Thymus (tissue), 11 donors: ENCODE data around the gene GDF7. TPM values are rescaled to one million over a fixed set of nuclear protein-coding genes. Genes with fewer than 3 reads are reported as not detected.

ENCODE experiments used
- DNase-seq, 9 donors: peaks; one replicate each; pipeline ENCODE4 v3.0.0-alpha.2; 2013; ENCODE audit warnings: low spot score in 9 of 9, low read depth in 6 of 9, missing footprints in 1 of 9
- H3K27ac ChIP-seq, 2 donors: one replicate each; pipeline ENCODE4 v1.5.1; 2013; ENCODE audit warnings: control low read depth in 1 of 2, low read depth in 1 of 2, low read length in 1 of 2, mild to moderate bottlenecking in 1 of 2, moderate library complexity in 1 of 2
- H3K27me3 ChIP-seq, 2 donors: one replicate each; pipeline ENCODE4 v1.5.1; 2013; ENCODE audit warnings: low read length in 1 of 2; ENCODE audit not compliant: control insufficient read depth in 2 of 2, insufficient read depth in 1 of 2
- H3K36me3 ChIP-seq, 2 donors: one replicate each; pipeline ENCODE4 v1.5.1; 2013; ENCODE audit warnings: low read length in 1 of 2, mild to moderate bottlenecking in 1 of 2, moderate library complexity in 1 of 2; ENCODE audit not compliant: control insufficient read depth in 2 of 2, insufficient read depth in 2 of 2
- H3K4me1 ChIP-seq, 2 donors: one replicate each; pipeline ENCODE4 v1.5.1; 2013; ENCODE audit warnings: low read length in 2 of 2; ENCODE audit not compliant: control insufficient read depth in 2 of 2, insufficient read depth in 2 of 2
- H3K4me3 ChIP-seq, 2 donors: one replicate each; pipeline ENCODE4 v1.5.1; 2013; ENCODE audit warnings: low read length in 2 of 2, control low read depth in 1 of 2, mild to moderate bottlenecking in 1 of 2
- H3K9me3 ChIP-seq, 2 donors: one replicate each; pipeline ENCODE4 v1.5.1; 2013; ENCODE audit warnings: low read length in 1 of 2, mild to moderate bottlenecking in 1 of 2; ENCODE audit not compliant: control insufficient read depth in 2 of 2, insufficient read depth in 1 of 2
- WGBS: extraction: QIAGEN DNeasy Blood & Tissue Kit; methylation state at CpG from one replicate; pipeline ENCODE4 v1.1.7; 2013; 5-methylcytosine and 5-hydroxymethylcytosine counted together
- polyA plus RNA-seq: library from polyadenylated mRNA; stranded (reverse); fragments of 200-250 nt; gene quantifications from one replicate; pipeline ENCODE4 v1.2.3, GENCODE V29; 2013
- total RNA-seq: library from RNA; stranded (reverse); fragments of 120-200 nt; gene quantifications from one replicate; pipeline ENCODE4 v1.2.4, GENCODE V29; 2013
- donor health status: healthy.

GDF7 gene
- total and polyA plus RNA-seq, 2 donors, result 0.09 to 0.34 TPM

DNA sequence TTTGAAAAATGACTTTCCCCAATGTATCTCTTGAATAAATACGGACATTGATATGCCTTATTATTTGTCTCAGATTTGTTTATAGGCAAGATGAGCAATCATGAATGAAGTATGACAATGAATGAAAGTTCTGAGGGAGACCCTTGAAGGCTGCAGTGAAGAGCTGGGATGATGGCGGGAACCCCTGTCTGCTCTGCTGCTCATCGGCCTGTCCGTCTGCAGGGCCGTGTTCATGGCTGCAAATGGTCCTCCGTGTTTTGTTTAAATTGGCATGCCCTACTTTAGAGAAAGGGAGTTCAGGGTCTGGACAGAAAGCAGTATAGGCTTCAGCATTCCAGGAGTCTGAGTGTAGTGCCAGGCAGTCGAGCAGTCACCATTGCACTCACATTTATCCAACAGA is 14.8 kb upstream of the GDF7 start:
- DNase-seq, result no peak
- Histone ChIP-seq H3K4me3 (no peak overlapping the region), H3K27me3 (peaks cover 0 to 22% of the 10 kb centered on the region in 2 donors), H3K36me3 (no peaks in the 10 kb centered on the region), H3K27ac (no peak overlapping the region), H3K4me1 (peaks cover 9 to 16% of the 10 kb centered on the region in 2 donors), H3K9me3 (no peaks in the 10 kb centered on the region)
- WGBS, result 97% methylated on average over 7 of the region's 7 CpGs

DNA sequence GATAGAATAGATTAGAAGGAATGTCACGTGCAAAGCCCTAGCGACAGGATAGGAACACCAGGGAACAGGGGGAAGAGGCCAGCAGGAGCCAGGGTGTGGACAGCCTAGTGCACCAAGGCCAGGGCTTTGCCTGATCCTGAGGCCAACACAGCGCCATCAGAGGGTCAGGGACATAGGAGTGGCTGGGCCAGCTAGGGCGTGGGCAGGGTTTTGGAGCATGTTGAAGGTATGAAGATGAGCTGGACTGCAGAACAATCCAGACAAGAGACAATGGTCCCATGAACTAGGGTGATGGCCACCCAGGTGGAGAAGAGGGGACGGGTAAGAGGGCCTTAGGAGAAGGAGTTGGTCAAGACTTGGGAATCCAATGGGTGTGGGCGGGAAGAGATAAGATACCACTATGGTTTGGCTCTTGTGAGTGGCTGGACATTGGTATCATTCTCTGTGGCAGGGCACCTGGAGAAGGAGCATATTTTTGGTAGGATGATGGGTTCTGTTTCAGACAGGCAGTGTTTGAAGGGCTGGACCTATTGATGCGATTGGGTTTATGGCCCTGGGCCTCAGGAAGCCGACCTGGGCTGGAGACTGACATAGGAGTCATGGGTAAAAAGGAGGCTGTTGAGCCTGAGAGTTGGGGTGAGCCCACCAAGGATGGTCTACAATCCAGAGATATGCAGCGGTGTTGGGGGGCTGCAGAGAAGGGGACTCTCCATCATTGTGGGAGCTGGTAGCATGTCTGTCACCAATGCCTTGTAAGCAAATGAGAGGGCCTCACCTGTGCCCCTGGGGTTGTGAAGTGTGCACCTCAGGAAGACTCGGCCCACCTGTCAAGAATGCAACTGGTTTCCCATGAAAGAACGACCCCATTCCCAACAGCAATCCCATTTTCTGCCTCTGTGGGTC is 14.0 kb upstream of the GDF7 start:
- H3K27me3 ChIP-seq, result peaks cover 0 to 28% of the 10 kb centered on the region in 2 donors
- H3K4me1 ChIP-seq, result peaks cover 9 to 16% of the 10 kb centered on the region in 2 donors
- H3K9me3 ChIP-seq, result no peaks in the 10 kb centered on the region
- no peak overlapping the region for H3K4me3 ChIP-seq
- no peaks in the 10 kb centered on the region for H3K36me3 ChIP-seq
- H3K27ac ChIP-seq, result no peak overlapping the region
- DNase-seq, result no peak
- 97% methylated on average over 11 of the region's 11 CpGs for WGBS

DNA sequence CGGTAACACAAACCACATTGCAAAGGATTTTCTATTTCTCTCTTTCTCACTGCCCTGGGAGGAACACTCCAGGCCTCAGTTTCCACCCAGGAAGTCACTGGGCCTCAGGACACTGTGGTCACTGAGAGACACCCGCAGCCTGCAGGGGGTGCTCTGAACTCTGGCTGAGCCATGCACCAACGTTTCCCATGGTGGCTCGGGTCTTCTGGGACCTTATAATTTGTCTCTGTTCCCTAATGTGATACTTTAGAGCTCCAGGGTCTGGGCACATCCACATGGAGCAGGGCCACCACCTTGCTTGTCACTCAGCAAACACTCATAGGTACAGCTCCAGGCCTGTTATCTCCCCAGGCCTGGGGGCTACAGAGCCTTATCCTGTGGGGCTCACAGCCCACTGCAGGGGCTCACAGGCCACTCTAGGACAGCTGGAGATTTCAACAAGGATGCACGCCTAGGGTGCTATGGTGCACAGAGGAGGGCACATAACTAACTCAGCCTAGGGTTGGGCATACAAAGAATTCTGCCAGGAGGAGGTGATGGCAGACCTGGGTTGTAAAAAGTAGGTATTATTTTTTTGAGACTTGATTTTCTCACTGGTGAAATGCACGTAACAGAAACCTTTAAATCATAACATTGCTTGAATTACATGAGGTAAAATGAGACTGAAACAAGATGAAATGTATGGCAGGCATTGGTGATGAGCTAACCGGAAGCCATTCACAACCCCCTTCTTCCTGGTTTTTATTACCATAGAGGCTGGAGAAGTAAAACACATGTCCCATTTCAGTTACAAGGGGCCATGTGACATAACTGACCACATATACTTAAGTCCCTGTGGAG is 13.0 kb upstream of the GDF7 start:
- 95% methylated on average over 7 of the region's 7 CpGs for WGBS
- no peaks in the 10 kb centered on the region for H3K36me3 ChIP-seq
- peaks cover 0 to 28% of the 10 kb centered on the region in 2 donors for H3K27me3 ChIP-seq
- DNase-seq, result no peak
- no peak overlapping the region for H3K27ac ChIP-seq
- no peak overlapping the region for H3K4me3 ChIP-seq
- H3K4me1 ChIP-seq, result peaks cover 9 to 16% of the 10 kb centered on the region in 2 donors
- no peaks in the 10 kb centered on the region for H3K9me3 ChIP-seq

DNA sequence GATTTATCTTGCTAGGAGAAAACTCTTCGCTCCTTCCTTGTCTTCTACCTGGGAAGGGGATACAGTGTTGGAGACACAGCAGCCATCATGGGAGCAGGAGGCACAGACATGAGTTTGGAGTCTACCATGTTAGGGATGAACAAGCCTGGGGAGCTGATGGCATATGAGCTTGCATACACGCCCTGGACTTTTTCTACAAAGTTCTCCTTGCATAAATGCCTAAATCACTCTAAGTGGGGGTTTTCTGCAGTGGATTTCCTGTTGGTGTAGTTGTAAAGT is 12.5 kb upstream of the GDF7 start:
- Histone ChIP-seq H3K27me3 (peaks cover 0 to 29% of the 10 kb centered on the region in 2 donors), H3K9me3 (no peaks in the 10 kb centered on the region), H3K4me1 (peaks cover 9 to 16% of the 10 kb centered on the region in 2 donors), H3K4me3 (no peak overlapping the region), H3K36me3 (no peaks in the 10 kb centered on the region), H3K27ac (no peak overlapping the region)
- 97% methylated on average over 2 of the region's 2 CpGs for WGBS
- DNase-seq, result no peak

DNA sequence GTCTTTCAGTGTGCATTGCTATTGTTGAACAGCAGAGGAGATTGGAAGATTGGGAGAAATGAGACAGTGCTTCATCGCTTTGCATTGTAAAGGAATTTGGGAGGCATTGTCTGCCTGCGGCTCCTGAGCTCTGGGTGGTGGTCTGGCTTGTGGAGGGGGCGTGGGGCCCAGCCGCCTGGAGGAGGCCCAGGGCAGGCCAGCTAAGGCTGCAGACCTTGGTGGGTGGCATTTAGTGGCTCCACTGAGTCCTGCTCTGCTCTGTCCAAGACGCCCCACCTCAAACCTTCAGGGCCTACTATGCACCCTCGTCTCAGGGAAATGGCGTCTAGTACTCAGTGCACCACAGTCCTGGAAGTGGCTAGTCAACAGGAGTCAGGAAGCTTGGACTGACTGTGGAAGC is 10.4 kb upstream of the GDF7 start:
- Histone ChIP-seq H3K27ac (no peak overlapping the region), H3K4me3 (no peak overlapping the region), H3K36me3 (no peaks in the 10 kb centered on the region), H3K27me3 (peaks cover 10 to 34% of the 10 kb centered on the region in 2 donors), H3K4me1 (peaks cover 2 to 3% of the 10 kb centered on the region in 2 donors), H3K9me3 (no peaks in the 10 kb centered on the region)
- 95% methylated on average over 7 of the region's 7 CpGs for WGBS
- DNase-seq, result no peak

DNA sequence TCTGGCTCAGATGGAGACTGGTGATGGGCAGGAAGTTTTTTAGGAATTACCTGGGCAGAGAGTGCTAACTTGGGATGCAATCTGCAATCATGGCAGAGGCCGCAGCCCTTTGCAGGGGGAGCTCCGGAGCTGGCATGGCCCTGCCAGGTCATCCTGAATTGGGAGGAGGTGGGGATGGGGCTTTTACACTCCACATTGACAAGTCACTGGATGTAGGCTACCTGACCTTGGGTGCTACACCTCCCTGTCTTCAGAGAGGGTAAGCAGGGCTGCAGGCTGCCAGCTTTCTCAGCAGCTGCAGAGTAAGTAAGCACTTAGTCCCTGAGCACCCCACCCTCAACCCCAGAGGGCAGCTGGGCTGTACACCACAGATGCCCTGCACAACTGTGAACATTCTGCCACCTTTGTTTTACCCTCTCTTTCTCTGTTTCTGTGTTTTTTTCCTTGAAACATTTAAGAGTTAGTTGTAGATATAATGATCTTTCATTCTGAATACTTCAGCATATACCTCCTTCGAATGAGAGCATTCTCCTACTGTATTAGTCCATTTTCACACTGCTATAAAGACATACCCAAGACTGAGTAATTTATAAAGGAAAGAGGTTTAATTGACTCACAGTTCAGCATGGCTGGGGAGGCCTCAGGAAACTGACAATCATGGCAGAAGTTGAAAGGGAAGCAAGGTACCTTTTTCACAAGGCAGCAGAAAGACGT is 9.3 kb upstream of the GDF7 start:
- Histone ChIP-seq H3K4me3 (no peak overlapping the region), H3K4me1 (no peaks in the 10 kb centered on the region), H3K36me3 (no peaks in the 10 kb centered on the region), H3K27me3 (peaks cover 13 to 45% of the 10 kb centered on the region in 2 donors), H3K9me3 (no peaks in the 10 kb centered on the region), H3K27ac (no peak overlapping the region)
- DNase-seq, result no peak
- 88% methylated on average over 4 of the region's 4 CpGs for WGBS

DNA sequence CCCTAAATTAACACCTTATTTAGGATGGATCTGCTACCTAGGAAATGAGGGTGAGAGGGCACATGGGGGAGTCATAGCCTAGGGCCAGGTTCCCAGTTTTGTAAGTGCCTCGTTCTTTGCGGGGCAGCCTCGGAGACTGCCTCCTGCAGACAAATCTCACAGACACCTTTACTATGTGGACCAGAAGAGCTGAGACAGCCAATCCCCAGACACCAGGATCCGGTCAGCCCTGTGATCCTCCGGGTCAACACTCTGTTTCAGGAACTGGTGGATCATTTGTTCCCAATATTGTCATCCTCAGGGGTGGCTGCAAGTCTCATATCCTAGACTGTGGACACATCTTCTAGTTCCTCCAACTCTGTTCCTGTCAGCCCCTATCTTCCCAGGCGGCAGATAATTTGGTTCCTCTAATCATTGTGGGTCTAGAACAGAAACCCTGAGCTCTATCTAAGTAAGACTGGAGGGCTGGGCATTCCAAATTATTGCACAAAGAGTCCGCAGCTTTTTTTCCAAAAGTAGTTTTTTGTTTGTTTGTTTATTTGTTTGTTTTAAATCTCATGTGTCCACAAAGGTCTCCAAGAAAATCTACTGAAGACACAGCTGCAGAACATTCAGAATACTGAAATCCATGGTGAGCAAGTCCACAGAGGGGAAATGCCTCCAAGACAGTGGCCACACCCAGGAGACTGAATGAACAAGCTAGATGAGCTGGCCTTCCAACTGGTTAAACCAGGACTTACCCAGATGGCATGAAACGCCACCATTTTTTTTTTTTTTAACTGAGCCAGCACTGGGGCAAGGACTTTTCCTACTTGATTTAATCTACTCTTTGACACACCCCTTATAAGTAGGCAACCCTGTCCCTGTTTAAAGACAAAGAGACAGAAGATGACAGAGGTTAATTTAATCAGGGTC is 6.2 kb upstream of the GDF7 start:
- Histone ChIP-seq H3K27me3 (peaks cover 42 to 73% of the 10 kb centered on the region in 2 donors), H3K27ac (no peak overlapping the region), H3K4me1 (no peaks in the 10 kb centered on the region), H3K36me3 (no peaks in the 10 kb centered on the region), H3K9me3 (no peaks in the 10 kb centered on the region), H3K4me3 (no peak overlapping the region)
- no peak for DNase-seq
- WGBS, result 71% methylated on average over 8 of the region's 8 CpGs
